Stimulated activated CD4-positive, alpha-beta T cell treated with anti-CD3 and anti-CD28 coated beads, Interleukin-1b, Interleukin-23, amount 100 ng/mL, for 4 hours (primary cell): Measurements from ENCODE around the gene TOPAZ1.

Source experiments
- DNase-seq, 2 donors: peaks; one replicate each; pipeline ENCODE4 v3.0.0-alpha.2; 2020; ENCODE audit warnings: low read depth in 2 of 2

TOPAZ1 gene

DNA sequence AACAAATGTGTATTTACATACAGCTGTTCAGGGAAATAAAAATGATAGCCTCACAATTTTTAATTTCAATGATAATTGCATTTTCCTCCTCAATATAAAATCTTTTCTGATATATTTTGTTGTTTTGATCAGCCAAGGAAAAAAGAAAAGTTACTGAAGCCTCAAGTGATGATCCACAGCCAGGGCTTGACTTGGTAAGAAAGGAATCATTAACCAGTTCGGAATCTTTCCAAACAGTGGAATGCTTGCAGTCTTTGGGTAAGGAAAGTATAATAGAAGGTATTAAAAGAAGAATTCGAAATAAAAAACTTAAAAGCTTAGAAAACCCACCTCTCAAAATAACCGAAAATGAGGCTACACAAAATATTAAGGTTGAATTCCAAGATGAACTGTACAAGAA is 1.0 kb downstream of the TOPAZ1 start:
- DNase-seq = no peak

GRCh38 chr3:44248152-44248551 is 6.5 kb downstream of the TOPAZ1 start:
- DNase-seq = no peak

DNA sequence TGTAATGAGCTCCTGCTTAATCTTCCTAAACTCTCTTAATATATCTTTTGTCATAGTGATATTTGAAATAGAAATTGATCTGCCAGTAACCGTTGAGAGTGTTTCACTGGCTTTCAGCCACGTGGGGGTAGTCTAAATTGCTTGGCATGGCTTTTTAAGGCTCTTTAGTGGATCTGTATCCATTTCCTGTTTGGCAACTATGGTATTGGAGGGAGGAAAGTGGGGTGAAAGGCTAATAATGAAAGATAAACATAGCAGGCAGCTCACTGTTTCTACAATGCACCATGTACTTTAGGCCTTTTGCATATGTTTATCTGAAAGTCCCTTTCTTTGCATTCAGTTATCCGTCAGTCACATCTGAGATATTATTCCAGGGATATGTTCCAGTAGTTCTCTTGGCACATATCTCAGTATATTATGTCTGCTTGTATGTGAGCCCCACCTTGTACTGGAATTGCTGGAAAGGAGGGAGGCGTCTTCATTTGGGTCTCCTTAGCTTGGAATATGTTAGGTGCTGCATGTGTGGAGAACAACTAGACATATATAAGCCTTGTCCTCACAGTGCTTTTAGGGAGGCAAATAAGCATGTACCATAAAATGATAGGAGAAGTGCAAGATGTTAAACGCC is 10.8 kb downstream of the TOPAZ1 start:
- DNase-seq = no peak

- no peak for DNase-seq
Measured at GRCh38 chr3:44259404-44259803, 17.7 kb downstream of the TOPAZ1 start.

- no peak for DNase-seq
Measured at GRCh38 chr3:44264146-44264545, 22.5 kb downstream of the TOPAZ1 start.

DNA sequence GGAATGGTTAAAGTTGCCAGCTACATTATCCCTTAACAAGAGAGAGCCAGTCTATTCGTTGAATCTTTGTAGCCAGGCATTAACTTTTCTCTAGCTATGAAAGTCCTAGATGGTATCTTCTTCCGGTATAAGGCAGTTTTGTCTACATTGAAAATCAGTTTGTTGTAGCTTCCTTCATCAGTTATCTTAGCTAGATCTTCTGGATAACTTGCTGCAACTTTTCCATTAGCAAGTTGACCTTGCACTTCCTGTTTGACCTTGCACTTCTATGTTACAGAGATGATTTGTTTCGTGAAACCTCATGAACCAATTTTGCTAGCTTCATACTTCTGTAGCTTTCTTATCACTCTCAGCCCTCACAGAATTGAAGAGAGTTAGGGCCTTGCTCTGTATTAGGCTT is 24.1 kb downstream of the TOPAZ1 start:
- no peak for DNase-seq

DNA sequence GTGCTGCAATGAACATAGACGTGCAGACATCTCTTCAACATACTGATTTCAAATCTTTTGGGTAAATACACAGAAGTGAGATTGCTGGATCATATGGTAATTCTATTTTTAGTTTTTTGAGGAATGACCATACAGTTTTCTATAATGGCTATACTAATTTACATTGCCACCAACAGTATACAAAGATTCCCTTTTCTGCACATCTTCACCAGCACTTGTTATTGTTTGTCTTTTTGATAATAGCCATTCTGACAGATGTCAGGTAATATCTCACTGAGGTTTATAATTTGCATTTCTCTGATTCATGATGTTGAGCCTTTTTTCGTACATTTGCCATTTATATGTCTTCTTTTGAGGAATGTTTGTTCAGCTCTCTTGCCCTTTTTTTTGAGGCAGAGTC is 30.5 kb downstream of the TOPAZ1 start:
- DNase-seq = no peak

DNA sequence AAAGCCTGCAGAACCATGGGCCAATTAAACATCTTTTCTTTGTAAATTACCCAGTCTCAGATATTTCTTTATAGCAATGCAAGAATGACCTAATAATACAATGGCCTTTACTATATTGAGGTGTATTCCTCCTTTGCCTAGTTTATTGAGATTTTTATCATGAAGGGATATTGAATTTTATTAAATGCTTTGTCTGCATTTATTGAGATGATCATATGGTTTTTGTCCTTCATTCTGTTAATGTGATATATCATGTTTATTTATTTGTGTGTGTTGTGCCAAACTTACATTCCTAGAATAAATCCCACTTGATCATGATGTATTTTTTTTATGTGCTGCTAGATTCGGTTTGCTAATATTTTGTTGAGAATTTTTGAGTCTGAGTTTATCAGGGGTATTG is 36.2 kb downstream of the TOPAZ1 start:
- no peak for DNase-seq

GRCh38 chr3:44280077-44280476 is 38.4 kb downstream of the TOPAZ1 start:
- no peak for DNase-seq

DNA sequence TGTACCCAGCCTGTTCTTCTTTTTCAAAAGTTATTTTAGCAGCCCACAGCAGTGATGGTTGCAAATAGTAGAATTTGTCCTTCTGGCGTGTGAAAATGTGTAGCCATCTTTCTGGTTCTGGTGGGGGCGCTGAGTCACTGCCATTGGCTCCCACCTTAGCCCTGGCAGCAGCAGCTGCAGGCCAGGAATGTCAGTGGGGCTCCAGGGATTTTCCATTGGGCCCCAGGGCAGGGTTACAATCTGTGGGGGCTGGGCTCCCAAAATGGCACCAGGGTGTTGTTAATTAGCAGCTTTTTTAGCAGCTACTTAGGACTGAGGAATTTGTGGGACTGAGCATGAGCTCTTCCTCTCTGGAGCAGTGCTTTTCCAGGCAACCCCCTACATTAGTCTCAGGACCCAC is 38.9 kb downstream of the TOPAZ1 start:
- no peak for DNase-seq

DNA sequence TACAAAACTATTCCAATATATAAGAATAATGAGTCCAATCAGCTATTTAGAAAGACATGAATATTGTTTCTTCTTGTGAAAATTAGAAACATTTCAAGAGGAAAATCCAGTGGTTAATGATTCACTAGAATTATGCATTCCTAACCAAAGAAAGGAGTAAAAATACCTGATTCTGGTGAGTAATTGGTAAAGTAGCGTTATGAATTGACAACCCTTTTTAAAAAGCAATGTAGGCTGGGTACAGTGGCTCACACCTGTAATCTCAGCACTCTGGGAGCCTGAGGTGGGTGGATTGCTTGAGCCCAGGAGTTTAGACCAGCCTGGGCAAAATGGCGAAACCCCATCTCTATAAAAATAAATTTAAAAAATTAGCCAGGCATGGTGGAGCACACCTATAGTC is 43.3 kb downstream of the TOPAZ1 start:
- no peak for DNase-seq

DNA sequence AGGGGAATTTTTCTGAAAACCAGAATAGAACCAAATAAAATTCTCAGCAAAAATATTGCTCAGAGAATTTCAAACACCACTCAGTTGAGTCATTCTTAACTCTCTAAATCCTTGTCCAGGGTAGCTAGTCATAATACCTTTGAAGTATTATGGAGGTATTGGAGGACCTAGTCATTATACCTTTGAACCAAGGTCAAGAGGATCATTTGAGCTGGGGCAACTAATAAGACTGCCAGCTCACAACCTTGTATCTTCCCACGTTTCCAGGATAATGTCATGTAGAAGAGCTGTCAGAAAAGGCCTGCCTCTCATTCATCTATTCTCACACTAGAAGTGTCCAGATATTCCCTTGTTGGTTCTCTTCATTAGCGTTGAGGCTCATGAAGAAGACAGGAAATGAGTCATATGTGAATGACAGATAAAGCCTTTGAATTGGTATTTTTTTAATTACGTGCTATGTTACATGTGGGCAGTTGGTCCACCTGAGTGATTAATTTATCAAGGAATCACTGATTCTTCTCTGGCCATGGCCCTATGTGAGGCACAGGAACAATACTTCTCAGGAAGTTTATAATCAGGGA is 48.3 kb downstream of the TOPAZ1 start:
- no peak for DNase-seq

GRCh38 chr3:44292276-44292675 is 50.6 kb downstream of the TOPAZ1 start:
- no peak for DNase-seq

- DNase-seq = no peak
Measured at GRCh38 chr3:44292947-44293346, 51.3 kb downstream of the TOPAZ1 start.

DNA sequence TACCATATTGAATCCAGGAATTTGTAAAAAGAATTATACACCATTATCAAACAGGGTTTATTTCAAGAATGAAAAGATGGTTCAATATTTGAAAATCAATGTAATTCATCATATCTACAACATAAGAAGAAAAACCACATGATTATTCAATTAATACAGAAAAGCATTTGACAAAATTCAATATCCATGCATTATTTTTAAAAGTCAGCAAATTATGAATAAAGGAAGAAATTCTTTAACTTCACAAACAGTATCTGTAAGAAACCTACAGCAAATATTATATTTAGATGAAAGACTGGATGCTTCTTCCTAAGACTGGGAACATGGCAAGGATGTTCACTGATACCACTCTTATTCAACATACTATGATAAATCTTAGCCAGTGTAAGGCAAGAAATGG is 55.6 kb downstream of the TOPAZ1 start:
- DNase-seq = no peak

DNA sequence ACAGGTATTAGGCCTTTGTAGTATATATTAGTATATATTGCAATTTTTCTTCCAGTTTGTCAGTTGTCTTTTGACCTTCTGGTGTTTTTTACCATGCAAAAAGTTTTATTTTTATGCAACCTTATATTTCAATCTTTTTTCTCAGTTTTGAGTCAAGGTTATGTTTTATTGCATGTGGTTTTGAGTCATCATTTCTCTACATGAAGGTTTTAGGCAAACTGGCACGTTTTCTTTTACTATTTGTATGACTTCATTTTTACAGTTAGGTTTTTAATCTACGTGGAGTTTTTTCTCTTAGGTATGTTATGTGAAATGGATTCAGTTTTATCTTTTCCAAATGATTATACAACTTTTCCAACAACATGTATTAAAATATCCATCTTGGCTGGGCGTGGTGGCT is 60.1 kb downstream of the TOPAZ1 start:
- no peak for DNase-seq

- no peak for DNase-seq
Measured at GRCh38 chr3:44309500-44309899, 67.8 kb downstream of the TOPAZ1 start.

GRCh38 chr3:44318891-44319311 is 77.2 kb downstream of the TOPAZ1 start:
- no peak for DNase-seq

GRCh38 chr3:44321335-44321734 is 79.6 kb downstream of the TOPAZ1 start:
- DNase-seq = no peak

GRCh38 chr3:44323341-44323955 is 81.8 kb downstream of the TOPAZ1 start:
- peak; percentile 18 to 26 for DNase-seq

GRCh38 chr3:44324584-44324983 is 82.9 kb downstream of the TOPAZ1 start:
- no peak for DNase-seq

- DNase-seq = no peak
Measured at GRCh38 chr3:44326019-44326418, 84.3 kb downstream of the TOPAZ1 start.

- DNase-seq = no peak
Measured at GRCh38 chr3:44326515-44326914, 84.8 kb downstream of the TOPAZ1 start.

GRCh38 chr3:44329946-44330345 is 88.3 kb downstream of the TOPAZ1 start:
- no peak for DNase-seq
